Type B pancreatic cell (in vitro differentiated cells): Measurements from ENCODE around the gene GABRA5. TPM values are rescaled to one million over a fixed set of nuclear protein-coding genes. Genes with fewer than 3 reads are reported as not detected.
A peak's percentile ranks its signal among the peaks of the same experiment; 100 is the strongest.

ENCODE experiments used
- DNase-seq: peaks from one replicate; pipeline ENCODE4 v3.0.0; 2021; ENCODE audit warnings: mixed read lengths; ENCODE audit not compliant: unreplicated experiment; ENCODE audit errors: extremely low spot score
- H3K27ac Mint-ChIP-seq: 2 replicates; pipeline ENCODE4 v1.8.0; 2021; ENCODE audit warnings: mild to moderate bottlenecking, mixed read lengths
- H3K27me3 Mint-ChIP-seq: 2 replicates; pipeline ENCODE4 v1.8.0; 2021; ENCODE audit warnings: mixed read lengths
- H3K36me3 Mint-ChIP-seq: 2 replicates; pipeline ENCODE4 v1.8.0; 2021; ENCODE audit warnings: mixed read lengths
- H3K4me1 Mint-ChIP-seq: one replicate; pipeline ENCODE4 v1.8.0; 2021; ENCODE audit warnings: mixed read lengths; ENCODE audit not compliant: unreplicated experiment
- H3K4me3 Mint-ChIP-seq: 2 replicates; pipeline ENCODE4 v1.8.0; 2021; ENCODE audit warnings: mild to moderate bottlenecking, mixed read lengths
- H3K9me3 Mint-ChIP-seq: 2 replicates; pipeline ENCODE4 v1.8.0; 2021; ENCODE audit warnings: mixed read lengths
- total RNA-seq: library from RNA; stranded (reverse); gene quantifications from 2 replicates; pipeline ENCODE4 v1.2.1, GENCODE V29; 2021; ENCODE audit warnings: low replicate concordance
- TF ChIP-seq, protein P1 (sequence below): fragments of 200-600 bp; sonication (generic); conservative IDR thresholded peaks from 2 replicates; pipeline ENCODE4 v1.5.0; 2021; ENCODE audit warnings: antibody characterized with exemption, mild to moderate bottlenecking

GABRA5 gene
- total RNA-seq, 1 donor from 2014 or later = 3.1 TPM

- TF ChIP-seq, protein P1, sequence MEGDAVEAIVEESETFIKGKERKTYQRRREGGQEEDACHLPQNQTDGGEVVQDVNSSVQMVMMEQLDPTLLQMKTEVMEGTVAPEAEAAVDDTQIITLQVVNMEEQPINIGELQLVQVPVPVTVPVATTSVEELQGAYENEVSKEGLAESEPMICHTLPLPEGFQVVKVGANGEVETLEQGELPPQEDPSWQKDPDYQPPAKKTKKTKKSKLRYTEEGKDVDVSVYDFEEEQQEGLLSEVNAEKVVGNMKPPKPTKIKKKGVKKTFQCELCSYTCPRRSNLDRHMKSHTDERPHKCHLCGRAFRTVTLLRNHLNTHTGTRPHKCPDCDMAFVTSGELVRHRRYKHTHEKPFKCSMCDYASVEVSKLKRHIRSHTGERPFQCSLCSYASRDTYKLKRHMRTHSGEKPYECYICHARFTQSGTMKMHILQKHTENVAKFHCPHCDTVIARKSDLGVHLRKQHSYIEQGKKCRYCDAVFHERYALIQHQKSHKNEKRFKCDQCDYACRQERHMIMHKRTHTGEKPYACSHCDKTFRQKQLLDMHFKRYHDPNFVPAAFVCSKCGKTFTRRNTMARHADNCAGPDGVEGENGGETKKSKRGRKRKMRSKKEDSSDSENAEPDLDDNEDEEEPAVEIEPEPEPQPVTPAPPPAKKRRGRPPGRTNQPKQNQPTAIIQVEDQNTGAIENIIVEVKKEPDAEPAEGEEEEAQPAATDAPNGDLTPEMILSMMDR = no peak
- Mint-ChIP-seq H3K4me1 (peaks cover 15% of the 10 kb centered on the region), H3K4me3 (peak within 1 kb of the TSS; percentile 87), H3K27me3 (peaks cover 67% of the 10 kb centered on the region), H3K27ac (peak within 1 kb of the TSS; percentile 61), H3K9me3 (no peaks in the 10 kb centered on the region), H3K36me3 (no peaks in the 10 kb centered on the region)
- no peak for DNase-seq
Measured at GRCh38 chr15:26970712-26971210, 103.9 kb downstream of the GABRA5 start, which contains the start of gene GABRG3. Gene GABRG3, plus strand, starts transcription at chr15:26971181.

DNA sequence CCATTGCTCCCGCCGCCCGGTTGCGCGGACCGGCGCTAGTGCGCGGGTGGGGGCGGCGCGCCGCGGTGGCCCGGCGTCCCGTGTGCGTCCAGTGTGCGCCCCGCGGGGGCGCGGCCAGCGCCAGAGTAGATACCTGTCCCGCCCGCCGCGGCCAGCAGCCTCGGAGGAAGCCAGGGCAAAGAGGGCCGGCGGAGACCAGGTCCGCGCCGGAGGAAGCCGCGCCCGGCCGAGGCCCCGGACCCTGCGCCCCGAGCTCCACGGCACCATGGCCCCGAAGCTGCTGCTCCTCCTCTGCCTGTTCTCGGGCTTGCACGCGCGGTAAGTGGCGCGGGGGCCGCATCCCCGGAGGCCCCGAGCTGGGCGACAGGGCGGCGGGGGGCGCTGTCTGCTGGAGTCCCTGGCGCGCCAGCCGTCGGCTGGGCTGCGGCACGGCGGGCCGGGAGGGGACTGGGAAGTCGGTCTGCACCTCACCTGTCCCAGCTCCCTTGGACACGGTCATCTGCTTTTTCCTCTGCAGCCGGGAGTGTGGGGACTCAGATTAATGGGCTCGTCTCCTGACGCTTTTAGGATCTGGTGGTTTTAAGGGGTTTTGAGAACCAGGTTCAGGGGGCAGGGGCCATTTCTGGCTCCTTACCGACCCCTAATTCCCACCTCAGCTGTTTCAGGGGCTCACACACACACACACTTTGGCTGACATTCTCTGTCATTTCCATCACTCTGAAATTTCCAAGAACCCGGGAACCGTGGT, 104.6 kb downstream of the GABRA5 start:
- no peak for DNase-seq

DNA sequence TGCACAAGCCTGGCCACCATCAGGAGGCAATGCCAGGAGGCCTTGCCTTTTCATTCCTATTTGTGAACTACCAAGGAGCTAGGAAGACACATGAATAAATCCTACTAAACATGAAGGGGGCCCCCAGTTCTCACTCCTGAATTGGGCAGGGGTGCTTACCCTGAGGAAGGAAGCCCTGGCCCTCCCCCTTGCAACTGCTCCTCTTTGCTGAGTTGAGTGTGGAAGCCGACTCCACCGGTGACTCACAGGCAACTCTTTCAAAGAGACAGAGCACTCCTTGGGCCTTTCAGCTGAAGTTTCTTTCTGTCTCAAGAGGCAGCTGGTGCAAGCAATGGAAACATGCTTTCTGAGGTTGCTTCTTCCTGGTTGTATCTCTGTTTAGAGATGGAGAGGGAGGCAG, 105.8 kb downstream of the GABRA5 start:
- no peak for DNase-seq
- Mint-ChIP-seq H3K9me3 (no peaks in the 10 kb centered on the region), H3K27me3 (peaks cover 66% of the 10 kb centered on the region), H3K27ac (no peak overlapping the region), H3K4me3 (peak overlapping the region; percentile 84), H3K4me1 (peaks cover 15% of the 10 kb centered on the region), H3K36me3 (no peaks in the 10 kb centered on the region)
- TF ChIP-seq, protein P1 = no peak

More for the DNA sequence above, 104.6 kb downstream of the GABRA5 start:
- Mint-ChIP-seq H3K36me3 (no peaks in the 10 kb centered on the region), H3K4me3 (peak overlapping the region; percentile 84), H3K27me3 (peaks cover 72% of the 10 kb centered on the region), H3K27ac (no peak overlapping the region), H3K4me1 (peaks cover 15% of the 10 kb centered on the region), H3K9me3 (no peaks in the 10 kb centered on the region)
- TF ChIP-seq, protein P1 = peak; percentile 16

DNA sequence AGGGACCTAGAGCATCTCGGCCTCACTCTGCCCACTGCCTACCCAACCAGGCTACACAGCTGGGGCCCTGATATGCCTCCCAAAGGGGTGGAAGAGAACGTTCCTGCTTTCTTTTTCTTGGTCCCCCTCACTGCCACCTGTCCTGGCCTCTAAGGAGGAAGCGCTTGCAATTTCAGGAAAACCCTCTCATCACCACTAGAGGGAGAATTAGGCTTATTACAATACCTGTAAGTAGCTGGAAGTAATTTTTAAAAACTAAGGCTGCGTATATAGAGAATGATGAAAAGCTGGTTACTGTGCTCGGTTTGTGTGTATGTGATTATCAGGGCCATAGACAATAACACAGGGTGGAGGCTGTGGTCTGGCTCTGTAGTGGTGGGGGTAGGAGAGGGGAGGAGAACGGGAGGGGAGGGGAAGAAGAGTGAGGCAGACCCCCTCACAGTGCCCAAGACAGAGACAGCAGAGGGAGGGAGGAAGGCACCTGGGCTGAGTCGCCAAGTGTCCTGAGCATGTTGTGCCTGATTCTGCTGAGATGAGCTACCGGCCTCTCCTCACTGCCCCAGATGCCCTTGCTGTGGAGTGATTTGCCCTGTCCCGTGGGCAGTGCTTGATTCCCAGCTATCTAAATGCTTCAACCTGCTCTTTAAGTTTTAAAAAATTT, 107.4 kb downstream of the GABRA5 start:
- H3K9me3 Mint-ChIP-seq = no peaks in the 10 kb centered on the region
- H3K27ac Mint-ChIP-seq = no peak overlapping the region
- TF ChIP-seq, protein P1 = peak; percentile 81
- H3K27me3 Mint-ChIP-seq = peaks cover 61% of the 10 kb centered on the region
- H3K36me3 Mint-ChIP-seq = no peaks in the 10 kb centered on the region
- peaks cover 15% of the 10 kb centered on the region for H3K4me1 Mint-ChIP-seq
- no peak for DNase-seq
- no peak overlapping the region for H3K4me3 Mint-ChIP-seq

DNA sequence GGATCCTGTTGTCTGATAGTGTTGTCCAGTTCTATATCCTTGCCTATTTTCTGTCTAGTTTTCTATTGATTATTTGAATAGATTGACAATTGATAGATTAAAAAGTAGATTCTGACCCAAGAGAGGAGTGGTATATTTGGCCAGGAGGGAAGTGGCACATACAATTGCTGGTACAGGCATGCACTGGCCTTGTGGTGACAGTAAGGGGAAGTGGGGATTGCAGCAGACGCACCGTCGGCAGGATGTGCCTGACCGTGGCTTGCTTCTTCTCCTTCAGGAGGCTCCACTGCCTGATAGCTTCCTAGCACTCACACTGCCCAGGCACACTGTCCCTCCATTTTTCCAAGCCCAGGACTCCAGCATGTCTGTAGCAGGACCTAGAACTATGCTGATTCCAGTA, 114.6 kb downstream of the GABRA5 start:
- TF ChIP-seq, protein P1 = no peak
- no peaks in the 10 kb centered on the region for H3K9me3 Mint-ChIP-seq
- no peak for DNase-seq
- peaks cover 31% of the 10 kb centered on the region for H3K27me3 Mint-ChIP-seq
- H3K27ac Mint-ChIP-seq = no peak overlapping the region
- no peaks in the 10 kb centered on the region for H3K4me1 Mint-ChIP-seq
- no peaks in the 10 kb centered on the region for H3K36me3 Mint-ChIP-seq
- no peak overlapping the region for H3K4me3 Mint-ChIP-seq
